Endothelial cell of umbilical vein (primary cell): Measurements from ENCODE around the gene ELMOD3. TPM values are rescaled to one million over a fixed set of nuclear protein-coding genes. Genes with fewer than 3 reads are reported as not detected.

Source experiments
- BruUV-seq: library from RNA; stranded (reverse); fragments of 400-500 nt; replicated peaks from 2 replicates; lab custom pipeline; 2021; lab: Mats Ljungman, UMichigan
- CTCF ChIA-PET: fragments of 300-600, 350-600 bp; sonication (Branson Sonifier 250); formaldehyde crosslinking; loops from one replicate; lab custom pipeline; 2021; ENCODE audit warnings: antibody characterized with exemption, inconsistent platforms; lab: Charles Lee
- POLR2A ChIA-PET: fragments of 300-600, 350-600 bp; sonication (Branson Sonifier 250); formaldehyde crosslinking; loops from one replicate; lab custom pipeline; 2021; ENCODE audit warnings: antibody characterized with exemption, inconsistent platforms; lab: Charles Lee
- DNase-seq: peaks from one replicate; pipeline ENCODE4 v3.0.0-alpha.2; 2011; ENCODE audit warnings: low read depth, low spot score
- FAIRE-seq: peaks from 2 replicates; lab custom pipeline; 2011; peaks lifted over from hg19 to GRCh38; lab: Jason Lieb, UNC
- H2AFZ ChIP-seq: 2 replicates; pipeline ENCODE4 v1.6.0; 2012; ENCODE audit warnings: low read depth, low read length, control low read depth, inconsistent platforms
- H3K27ac ChIP-seq: 2 replicates; pipeline ENCODE4 v1.5.1; 2011; ENCODE audit warnings: low read depth, mild to moderate bottlenecking, control low read depth, low read length, moderate library complexity; ENCODE audit not compliant: insufficient read depth
- H3K27me3 ChIP-seq, 2 experiments: 2 replicates each; pipeline versions ENCODE4 v1.6.0 to v1.6.1; 2011; ENCODE audit warnings: low read length in 2 of 2, mixed read lengths in 1 of 2; ENCODE audit not compliant: control insufficient read depth in 2 of 2, insufficient read depth in 2 of 2
- H3K36me3 ChIP-seq, 2 experiments: 2 replicates in 1 of 2; 3 replicates in 1 of 2; pipeline ENCODE4 v1.5.1; 2011; ENCODE audit warnings: low read length in 2 of 2, mild to moderate bottlenecking in 1 of 2, moderate library complexity in 1 of 2; ENCODE audit not compliant: control insufficient read depth in 2 of 2, insufficient read depth in 2 of 2; ENCODE audit errors: extremely low read depth in 1 of 2
- H3K4me1 ChIP-seq: 3 replicates; pipeline ENCODE4 v1.5.1; 2011; ENCODE audit warnings: mild to moderate bottlenecking, low read length; ENCODE audit not compliant: control insufficient read depth, insufficient read depth; ENCODE audit errors: extremely low read depth
- H3K4me2 ChIP-seq: 2 replicates; pipeline ENCODE4 v1.6.1; 2011; ENCODE audit warnings: low read length, control low read depth, mixed read lengths; ENCODE audit not compliant: insufficient read depth
- H3K4me3 ChIP-seq, 3 experiments: fragments of 200-600 bp in 1 of 3; sonication (generic), shearing (Covaris generic) in 1 of 3; replicated peaks in 1 of 3; 2 replicates each; pipeline ENCODE4 v1.5.1; 2011 to 2016; ENCODE audit warnings: control low read depth in 3 of 3, low read length in 3 of 3, mild to moderate bottlenecking in 2 of 3, inconsistent platforms in 1 of 3, low read depth in 1 of 3, moderate library complexity in 1 of 3; ENCODE audit not compliant: insufficient read depth in 1 of 3
- H3K79me2 ChIP-seq: 2 replicates; pipeline ENCODE4 v1.6.0; 2012; ENCODE audit warnings: low read length, inconsistent platforms; ENCODE audit not compliant: control insufficient read depth, insufficient read depth
- H3K9ac ChIP-seq: replicated peaks from 2 replicates; pipeline ENCODE3; 2011; ENCODE audit warnings: low read length, control low read depth; ENCODE audit not compliant: insufficient read depth; ENCODE audit errors: extremely low read depth
- H3K9me1 ChIP-seq: replicated peaks from 3 replicates; pipeline ENCODE4 v1.6.0; 2011; ENCODE audit warnings: mild to moderate bottlenecking, low read length; ENCODE audit not compliant: control insufficient read depth, insufficient read depth; ENCODE audit errors: extremely low read depth
- H3K9me3 ChIP-seq: replicated peaks from 2 replicates; pipeline ENCODE4 v1.5.1; 2012; ENCODE audit warnings: low read length, inconsistent platforms; ENCODE audit not compliant: control insufficient read depth, insufficient read depth
- H4K20me1 ChIP-seq: replicated peaks from 2 replicates; pipeline ENCODE3; 2011; ENCODE audit warnings: mild to moderate bottlenecking, low read length; ENCODE audit not compliant: control insufficient read depth, insufficient read depth; ENCODE audit errors: extremely low read depth
- CTCF ChIP-seq, 2 donors: IDR thresholded peaks; 1 replicate in 1 of 2; 2 replicates in 1 of 2; pipeline ENCODE4 v1.5.1; 2011; ENCODE audit warnings: low read length in 2 of 2, mild to moderate bottlenecking in 2 of 2, moderate library complexity in 2 of 2, control low read depth in 1 of 2, inconsistent platforms in 1 of 2, low read depth in 1 of 2; ENCODE audit not compliant: insufficient read depth in 1 of 2; ENCODE audit errors: extremely low read depth in 1 of 2
- EZH2 ChIP-seq: IDR thresholded peaks from 2 replicates; pipeline ENCODE4 v1.6.1; 2012; ENCODE audit warnings: borderline replicate concordance, low read depth, mild to moderate bottlenecking, moderate library complexity, low read length, inconsistent platforms; ENCODE audit not compliant: severe bottlenecking
- FOS ChIP-seq: IDR thresholded peaks from 2 replicates; pipeline ENCODE4 v1.6.1; 2011; ENCODE audit warnings: mild to moderate bottlenecking, low read length, moderate library complexity, borderline replicate concordance; ENCODE audit not compliant: insufficient read depth
- GATA2 ChIP-seq: IDR thresholded peaks from 2 replicates; pipeline ENCODE4 v1.7.0; 2011; ENCODE audit warnings: low read depth, mild to moderate bottlenecking, moderate library complexity, mixed read lengths, low read length; ENCODE audit not compliant: insufficient read length, insufficient read depth
- JUN ChIP-seq: IDR thresholded peaks from 2 replicates; pipeline ENCODE4 v1.6.1; 2011; ENCODE audit warnings: borderline replicate concordance, low read depth; ENCODE audit not compliant: insufficient read length, insufficient read depth
- MAX ChIP-seq: IDR thresholded peaks from 2 replicates; pipeline ENCODE4 v1.6.1; 2011; ENCODE audit not compliant: insufficient read depth, insufficient read length
- MYC ChIP-seq: IDR thresholded peaks from one replicate; pipeline ENCODE4 v1.6.1; 2011; ENCODE audit warnings: mild to moderate bottlenecking, low read depth, low read length
- POLR2A ChIP-seq: IDR thresholded peaks from 2 replicates; pipeline ENCODE4 v1.6.1; 2012; ENCODE audit warnings: low read depth, mild to moderate bottlenecking, control low read depth, low read length
- POLR2AphosphoS5 ChIP-seq: IDR thresholded peaks from 2 replicates; pipeline ENCODE4 v1.6.1; 2012; ENCODE audit warnings: low read depth, mild to moderate bottlenecking, control low read depth, low read length, moderate library complexity; ENCODE audit not compliant: insufficient read depth
- dilution Hi-C: fragments of 300-500 bp; cut with MboI; formaldehyde crosslinking; loops from one replicate; pipeline ENCODE4 v1.15.0; 2019; ENCODE audit warnings: low sequenced_read_pairs; ENCODE audit not compliant: extremely low pct_ligation_motif_present
- intact Hi-C: fragments of 100-400 bp; cut with micrococcal nuclease; formaldehyde crosslinking; loops from one replicate; pipeline ENCODE4 v1.10.0; 2022
- polyA plus RNA-seq, 4 experiments: library from polyadenylated mRNA; depleted of rRNA in 3 of 4; stranded (reverse) in 3 of 4; unstranded in 1 of 4; fragments of >200 nt; gene quantifications; 2 replicates each; pipeline versions ENCODE4 v1.2.1 to v1.2.3, GENCODE V29; 2011 to 2012; ENCODE audit warnings: missing spikeins in 1 of 4
- total RNA-seq: library from RNA; stranded (reverse); gene quantifications from 2 replicates; pipeline ENCODE4 v1.2.3, GENCODE V29; 2021

The ELMOD3 gene
- total and polyA plus RNA-seq, 2 donors (not counting 3 experiments of a cell fraction or from before 2014, with no cell fraction given): 12.3 to 22.0 TPM

- no peak for DNase-seq
- FAIRE-seq: no peak
- Histone ChIP-seq H3K9ac (no peak overlapping the region), H3K36me3 (peaks cover 21 to 27% of the 10 kb centered on the region in 2 experiments), H3K4me3 (no peak overlapping the region), H3K79me2 (peaks cover 43% of the 10 kb centered on the region), H3K4me1 (no peaks in the 10 kb centered on the region), H4K20me1 (peaks cover 7% of the 10 kb centered on the region), H3K4me2 (no peak overlapping the region), H3K9me1 (no peaks in the 10 kb centered on the region), H3K9me3 (no peaks in the 10 kb centered on the region), H3K27me3 (no peaks in the 10 kb centered on the region), H2AFZ (no peak overlapping the region), H3K27ac (no peak overlapping the region)
- dilution Hi-C loops (no loop called here), intact Hi-C loops (no loop called here)
- BruUV-seq: no TSS peak
- TF ChIP-seq POLR2A: no peak
- no peak for TF ChIP-seq POLR2AphosphoS5
- TF ChIP-seq MAX: no peak
- TF ChIP-seq MYC: no peak
- TF ChIP-seq JUN: no peak
- no peak for TF ChIP-seq FOS
- no peak for TF ChIP-seq EZH2
- no peak for TF ChIP-seq CTCF (IDR thresholded peaks at IDR 0.05; ENCODE audit: extremely low read depth in 1 of 2, insufficient read depth in 1 of 2, low read depth in 1 of 2, low read length in 2 of 2)
- no peak for TF ChIP-seq GATA2
- ChIA-PET CTCF (interaction anchor here (1.0 to 2.4 kb wide), 4 partner anchors 18 to 251 kb away, joined by 3 to 7 read pairs (median 4); no protein-coding TSS in a partner anchor), POLR2A (interaction anchor here (0.7 kb wide), 1 partner anchor 196 kb away, joined by 3 read pairs; no protein-coding TSS in a partner anchor)
Observed at GRCh38 chr2:85318222-85319074, 36.1 kb upstream of the ELMOD3 start.
